Thoracic aorta (tissue), 2 donors: Measurements from ENCODE around the gene RAP1GAP. TPM values are rescaled to one million over a fixed set of nuclear protein-coding genes. Genes with fewer than 3 reads are reported as not detected.
"Not testable (repeated sequence)": the region's sequence is repeated elsewhere in the genome, so short reads cannot be mapped to it uniquely, and the experiment has no call there.

Experiments
- ATAC-seq: fragments of 150-250 bp; one replicate; pipeline ENCODE4 v1.8.0; 2017; ENCODE audit warnings: low read depth; ENCODE audit not compliant: insufficient number of reproducible peaks, low FRiP score
- DNase-seq: peaks from one replicate; pipeline ENCODE4 v3.0.0-alpha.2; 2020; ENCODE audit warnings: low spot score
- H3K27ac ChIP-seq, 2 donors: fragments of 200-600 bp; sonication (generic); 1 replicate in 1 of 2; 2 replicates in 1 of 2; pipeline ENCODE4 v1.5.1; 2016; ENCODE audit warnings: mild to moderate bottlenecking in 2 of 2, moderate library complexity in 2 of 2
- H3K27me3 ChIP-seq: fragments of 200-600 bp; sonication (generic); replicated peaks from 2 replicates; pipeline ENCODE4 v1.6.0; 2016; ENCODE audit warnings: mild to moderate bottlenecking; ENCODE audit not compliant: insufficient read depth
- H3K36me3 ChIP-seq: fragments of 200-600 bp; sonication (generic); one replicate; pipeline ENCODE4 v1.5.1; 2016
- H3K4me1 ChIP-seq, 2 donors: fragments of 200-600 bp; sonication (generic); 1 replicate in 1 of 2; 2 replicates in 1 of 2; pipeline versions ENCODE4 v1.5.1 to v1.6.0; 2016; ENCODE audit warnings: low read depth in 2 of 2, mild to moderate bottlenecking in 1 of 2; ENCODE audit not compliant: control insufficient read depth in 1 of 2
- H3K4me3 ChIP-seq: fragments of 200-600 bp; sonication (generic); 2 replicates; pipeline ENCODE4 v1.5.1; 2016; ENCODE audit warnings: mild to moderate bottlenecking
- H3K9me3 ChIP-seq: fragments of 200-600 bp; sonication (generic); 2 replicates; pipeline ENCODE4 v1.5.1; 2016
- CTCF ChIP-seq: fragments of 200-600 bp; sonication (generic); IDR thresholded peaks from one replicate; pipeline ENCODE4 v1.5.1; 2019; ENCODE audit warnings: antibody characterized with exemption
- total RNA-seq, 2 donors: library from RNA; depleted of rRNA; stranded (reverse); fragments of >200 nt; gene quantifications; one replicate each; pipeline versions ENCODE4 v1.1.0 to v1.2.3, GENCODE V29; 2016

Gene RAP1GAP
- total RNA-seq, 2 donors from 2014 or later, result 0.27 to 0.92 TPM

GRCh38 chr1:21677168-21677567, 8.0 kb upstream of the RAP1GAP start:
- Histone ChIP-seq H3K27ac (no peak overlapping the region), H3K4me1 (peaks cover 14 to 20% of the 10 kb centered on the region in 2 donors), H3K9me3 (no peaks in the 10 kb centered on the region), H3K4me3 (no peak overlapping the region), H3K36me3 (peaks cover 7% of the 10 kb centered on the region), H3K27me3 (no peaks in the 10 kb centered on the region)
- no peak for TF ChIP-seq CTCF
- DNase-seq, result no peak
- ATAC-seq, result no peak

GRCh38 chr1:21674957-21675356, 5.8 kb upstream of the RAP1GAP start:
- no peaks in the 10 kb centered on the region for H3K9me3 ChIP-seq

GRCh38 chr1:21673853-21674252, 4.7 kb upstream of the RAP1GAP start:
- not testable (repeated sequence) for H3K27me3 ChIP-seq, H3K9me3 ChIP-seq, H3K36me3 ChIP-seq, DNase-seq, ATAC-seq
- peak overlapping the region; percentile 6 to 60 for H3K27ac ChIP-seq
- H3K4me3 ChIP-seq, result peak overlapping the region; percentile 23
- peaks cover 23 to 38% of the 10 kb centered on the region in 2 donors for H3K4me1 ChIP-seq

More at GRCh38 chr1:21674957-21675356, 5.8 kb upstream of the RAP1GAP start:
- H3K4me3 ChIP-seq, result no peak overlapping the region
- no peak for TF ChIP-seq CTCF
- peaks cover 14 to 27% of the 10 kb centered on the region in 2 donors for H3K4me1 ChIP-seq
- H3K36me3 ChIP-seq, result peaks cover 7% of the 10 kb centered on the region
- DNase-seq (no peak), ATAC-seq (no peak)
- H3K27me3 ChIP-seq, result no peaks in the 10 kb centered on the region
- H3K27ac ChIP-seq, result no peak overlapping the region

- Histone ChIP-seq H3K9me3 (no peaks in the 10 kb centered on the region), H3K27ac (peak overlapping the region; percentile 18 to 60), H3K27me3 (no peaks in the 10 kb centered on the region), H3K4me1 (peaks cover 25 to 42% of the 10 kb centered on the region in 2 donors), H3K36me3 (peaks cover 7% of the 10 kb centered on the region), H3K4me3 (peak overlapping the region; percentile 23)
- ATAC-seq, result no peak
- TF ChIP-seq CTCF, result no peak
- DNase-seq, result no peak
These were observed 4.2 kb upstream of the RAP1GAP start for GRCh38 chr1:21673277-21673780.

GRCh38 chr1:21672478-21673276, 3.5 kb upstream of the RAP1GAP start:
- Histone ChIP-seq H3K27ac (peak overlapping the region; percentile 18 to 60), H3K36me3 (peaks cover 2% of the 10 kb centered on the region), H3K9me3 (no peaks in the 10 kb centered on the region), H3K27me3 (no peaks in the 10 kb centered on the region), H3K4me1 (peaks cover 25 to 42% of the 10 kb centered on the region in 2 donors), H3K4me3 (peak overlapping the region; percentile 23)
- no peak for TF ChIP-seq CTCF
- DNase-seq (no peak), ATAC-seq (no peak)
